AG04450 (cell line): ENCODE results near the gene TFF1. TPM values are rescaled to one million over a fixed set of nuclear protein-coding genes. Genes with fewer than 3 reads are reported as not detected.

Experiments
- CTCF ChIA-PET: fragments of 300-600, 350-600 bp; formaldehyde crosslinking; extraction: SDS; loops from one replicate; lab custom pipeline; 2022; ENCODE audit warnings: antibody characterized with exemption, inconsistent platforms; lab: Charles Lee
- POLR2A ChIA-PET: fragments of 350-600 bp; formaldehyde crosslinking; extraction: SDS; loops from one replicate; lab custom pipeline; 2021; ENCODE audit warnings: antibody characterized with exemption, inconsistent platforms; lab: Yijun Ruan, JAX
- DNase-seq: peaks from one replicate; pipeline ENCODE4 v3.0.0-alpha.2; 2011; ENCODE audit warnings: low read depth, low spot score
- H3K27ac ChIP-seq: one replicate; pipeline ENCODE4 v1.5.1; 2012; ENCODE audit warnings: low read depth, low read length, control low read depth
- H3K27me3 ChIP-seq: one replicate; pipeline ENCODE4 v1.6.0; 2012; ENCODE audit warnings: low read length; ENCODE audit not compliant: control insufficient read depth, insufficient read depth
- H3K4me3 ChIP-seq: 2 replicates; pipeline ENCODE4 v1.5.1; 2011; ENCODE audit warnings: mild to moderate bottlenecking, low read depth, low read length, control low read depth
- H3K9me3 ChIP-seq: 2 replicates; pipeline ENCODE4 v1.5.1; 2012; ENCODE audit warnings: low read length; ENCODE audit not compliant: control insufficient read depth, insufficient read depth
- CTCF ChIP-seq: IDR thresholded peaks from 2 replicates; pipeline ENCODE4 v1.5.1; 2011; ENCODE audit warnings: low read depth, low read length, control low read depth, inconsistent platforms
- polyA plus RNA-seq: library from polyadenylated mRNA; depleted of rRNA; stranded (reverse); fragments of >200 nt; gene quantifications from 2 replicates; pipeline ENCODE4 v1.2.3, GENCODE V29; 2011

The TFF1 gene
- polyA plus RNA-seq, 1 experiment = not detected

DNA sequence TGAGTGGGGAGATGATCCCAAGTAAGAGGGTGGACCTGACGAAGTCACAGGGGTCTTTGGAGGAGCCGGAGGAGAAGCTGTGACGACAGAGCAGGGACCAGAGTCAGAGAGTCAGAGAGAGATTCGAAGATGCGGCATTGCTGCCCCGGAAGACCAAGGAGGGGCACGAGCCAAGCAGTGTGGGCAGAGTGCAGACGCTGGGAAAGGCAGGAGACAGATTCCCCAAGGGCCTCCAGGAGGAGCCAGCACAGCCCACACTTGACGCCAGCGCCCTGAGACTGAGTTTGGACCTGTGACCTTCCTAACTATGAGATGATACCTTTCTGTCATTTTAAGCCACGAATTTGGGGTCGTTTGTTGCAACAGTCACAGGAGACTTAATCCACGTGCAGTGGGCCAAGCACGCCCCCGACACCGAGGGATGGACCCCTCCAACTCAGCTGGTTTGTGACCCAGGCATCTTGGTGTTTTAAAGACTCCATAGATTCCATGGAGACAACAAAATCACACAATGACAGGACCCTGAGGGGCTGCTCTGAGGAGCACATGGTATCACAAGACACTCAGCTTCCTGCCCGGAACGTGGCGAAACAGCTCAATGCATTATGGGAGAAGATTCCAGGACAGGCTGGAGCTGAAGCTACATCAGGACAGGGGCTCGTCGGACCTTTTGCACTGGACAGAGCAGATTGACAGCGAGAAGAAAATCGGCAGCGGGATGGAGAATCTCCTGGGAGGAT is 11.0 kb upstream of the TFF1 start:
- Histone ChIP-seq H3K4me3 (no peak overlapping the region), H3K27ac (no peak overlapping the region), H3K27me3 (no peaks in the 10 kb centered on the region), H3K9me3 (no peaks in the 10 kb centered on the region)
- no peak for DNase-seq
- ChIA-PET POLR2A (no interaction called here), CTCF (no interaction called here)
- TF ChIP-seq CTCF = no peak

DNA sequence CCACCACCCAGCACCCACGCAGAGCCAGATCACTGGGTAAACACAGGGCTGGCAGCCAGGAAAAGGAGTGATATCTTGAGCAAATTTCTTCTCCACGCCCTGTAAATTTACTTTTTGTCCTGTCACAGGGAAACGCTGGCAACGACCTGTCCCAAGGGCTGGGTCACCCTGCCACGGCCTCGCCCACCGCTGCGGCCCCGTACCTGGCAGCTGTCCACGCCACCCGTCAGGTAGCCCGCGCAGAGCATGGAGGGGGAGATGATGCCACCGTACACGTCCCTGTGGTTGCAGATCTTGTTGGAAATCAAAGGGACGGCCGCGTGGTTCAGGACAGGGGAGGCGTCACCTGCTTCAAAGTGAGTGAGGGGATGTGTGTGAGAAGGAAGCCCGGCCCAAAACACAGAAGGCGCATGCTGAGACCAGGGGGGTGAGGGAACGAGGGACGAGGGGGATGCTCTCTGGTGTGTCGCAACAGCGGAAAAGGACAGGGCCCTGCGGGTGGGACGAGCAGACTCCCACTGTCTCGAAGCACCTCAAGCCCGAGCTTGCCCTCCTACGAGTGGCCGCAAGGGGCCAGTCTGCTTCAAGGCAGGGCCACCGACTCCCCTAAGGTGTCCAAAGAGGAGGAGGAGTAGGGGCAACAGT is 10.1 kb upstream of the TFF1 start:
- no peak for DNase-seq
- no peaks in the 10 kb centered on the region for H3K9me3 ChIP-seq
- TF ChIP-seq CTCF = no peak
- POLR2A ChIA-PET = no interaction called here
- H3K27ac ChIP-seq = no peak overlapping the region
- no peaks in the 10 kb centered on the region for H3K27me3 ChIP-seq
- CTCF ChIA-PET = no interaction called here
- no peak overlapping the region for H3K4me3 ChIP-seq

- Histone ChIP-seq H3K9me3 (no peaks in the 10 kb centered on the region), H3K4me3 (no peak overlapping the region), H3K27me3 (no peaks in the 10 kb centered on the region), H3K27ac (no peak overlapping the region)
- no peak for DNase-seq
- CTCF ChIA-PET = no interaction called here
- POLR2A ChIA-PET = interaction anchor here (0.7 kb wide), 1 partner anchor 61 kb away, joined by 10 read pairs; no protein-coding TSS in a partner anchor
- no peak for TF ChIP-seq CTCF
These were observed 9.6 kb upstream of the TFF1 start for GRCh38 chr21:42375966-42376337.

DNA sequence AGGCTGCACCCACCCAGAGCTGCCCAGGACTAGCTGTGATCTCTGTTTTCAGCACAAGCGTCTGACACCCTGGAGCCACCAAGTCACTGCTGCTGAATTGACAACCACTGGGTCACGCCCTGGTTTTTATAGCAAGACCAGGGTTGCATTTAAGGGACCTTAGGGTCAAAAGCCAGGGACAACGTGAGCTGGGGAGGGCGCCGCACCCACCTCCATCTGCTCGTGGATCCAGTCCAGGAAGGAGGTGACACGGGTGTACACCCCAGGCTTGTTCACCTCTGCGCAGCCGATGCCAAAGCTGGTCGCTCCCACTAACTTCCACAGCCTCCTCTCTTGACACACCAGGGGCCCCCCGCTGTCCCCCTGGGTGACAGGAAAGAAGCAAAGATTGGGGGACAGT is 9.2 kb upstream of the TFF1 start:
- no peak for DNase-seq
- H3K27ac ChIP-seq = no peak overlapping the region
- no peaks in the 10 kb centered on the region for H3K27me3 ChIP-seq
- no peak overlapping the region for H3K4me3 ChIP-seq
- no peaks in the 10 kb centered on the region for H3K9me3 ChIP-seq
- ChIA-PET POLR2A (interaction anchor here (0.7 kb wide), 1 partner anchor 61 kb away, joined by 10 read pairs; no protein-coding TSS in a partner anchor), CTCF (no interaction called here)
- TF ChIP-seq CTCF = no peak

DNA sequence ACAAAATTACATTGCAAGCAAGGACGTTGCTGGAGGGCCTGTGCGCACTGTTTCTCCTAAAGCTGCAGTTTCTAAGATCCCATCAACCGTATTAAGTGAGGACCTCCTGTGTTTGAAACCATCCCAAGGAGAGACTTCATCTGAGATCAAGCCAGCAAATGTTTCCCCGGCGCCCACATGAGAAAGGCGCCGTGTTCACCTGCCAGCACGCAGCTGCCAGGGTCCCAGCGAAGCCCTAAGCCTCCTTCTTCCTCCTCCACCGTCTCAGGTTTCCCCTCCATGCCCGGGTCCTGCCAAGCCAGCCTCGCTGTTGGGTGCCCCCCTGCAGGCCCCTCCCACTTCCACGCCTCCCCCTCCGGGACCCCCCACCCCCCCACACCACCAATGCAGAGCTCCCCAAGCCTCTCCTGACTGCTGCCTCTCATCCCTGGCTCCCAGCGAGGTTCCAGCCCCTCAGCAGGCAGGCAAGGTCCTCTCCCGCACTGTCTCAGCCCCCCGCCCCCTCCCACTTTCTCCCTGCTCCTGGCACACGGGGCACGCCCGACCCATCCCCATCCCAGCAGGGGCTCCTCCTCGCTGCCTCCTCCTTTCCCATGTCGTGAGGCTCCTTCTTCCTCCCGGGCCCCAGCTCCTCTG is 8.6 kb upstream of the TFF1 start:
- ChIA-PET POLR2A (interaction anchor here (0.7 kb wide), 1 partner anchor 60 kb away, joined by 10 read pairs; no protein-coding TSS in a partner anchor), CTCF (no interaction called here)
- DNase-seq = no peak
- no peak overlapping the region for H3K4me3 ChIP-seq
- H3K27ac ChIP-seq = no peak overlapping the region
- no peak for TF ChIP-seq CTCF
- H3K27me3 ChIP-seq = no peaks in the 10 kb centered on the region
- no peaks in the 10 kb centered on the region for H3K9me3 ChIP-seq
